ENCODE data around the gene HES1.

The HES1 gene

GRCh38 chr3:194168994-194169393, 33.0 kb downstream of the HES1 start:
- no peak for DNase-seq

DNA sequence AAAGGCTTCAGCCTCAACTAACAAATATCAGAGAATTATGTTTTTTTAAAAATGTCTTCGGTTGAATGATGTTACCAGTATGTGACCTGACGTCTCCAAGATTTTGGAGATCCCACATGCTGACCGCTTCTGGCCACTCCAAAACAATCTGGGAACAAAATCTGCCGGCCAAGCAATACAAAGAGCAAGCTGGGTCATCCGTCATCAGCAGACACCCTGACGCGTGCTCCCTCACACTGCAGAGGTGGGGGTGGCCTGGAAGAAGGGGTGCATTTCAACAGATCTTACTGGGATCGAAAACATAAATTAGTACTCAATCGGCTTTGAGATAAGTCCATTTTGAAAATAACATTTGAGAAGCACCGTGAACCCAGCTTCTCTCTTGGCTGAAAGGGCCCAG, 33.6 kb downstream of the HES1 start:
- no peak for DNase-seq

GRCh38 chr3:194170793-194171192, 34.8 kb downstream of the HES1 start:
- DNase-seq, result no peak

DNA sequence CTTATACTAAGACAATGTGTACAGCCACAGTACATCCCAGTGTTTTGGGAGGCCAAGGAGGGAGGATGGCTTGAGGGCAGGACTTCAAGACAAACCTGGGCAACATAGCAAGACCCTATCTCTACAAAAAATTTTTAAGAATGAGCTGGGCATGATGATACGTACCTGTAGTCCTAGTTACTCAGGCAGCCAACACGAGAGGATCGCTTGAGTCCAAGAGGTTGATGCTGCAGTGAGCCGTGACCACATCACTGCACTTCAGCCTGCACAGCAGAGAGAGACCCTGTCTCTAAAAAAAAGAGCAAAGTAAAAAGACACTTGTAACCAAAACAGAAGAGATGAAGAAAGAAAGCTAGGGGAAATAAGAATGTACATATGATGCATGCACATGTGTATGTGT, 38.5 kb downstream of the HES1 start:
- DNase-seq, result no peak

- DNase-seq, result no peak
Measured at GRCh38 chr3:194174980-194175379, 39.0 kb downstream of the HES1 start.

- DNase-seq, result no peak
Measured at GRCh38 chr3:194176274-194176991, 40.5 kb downstream of the HES1 start.

DNA sequence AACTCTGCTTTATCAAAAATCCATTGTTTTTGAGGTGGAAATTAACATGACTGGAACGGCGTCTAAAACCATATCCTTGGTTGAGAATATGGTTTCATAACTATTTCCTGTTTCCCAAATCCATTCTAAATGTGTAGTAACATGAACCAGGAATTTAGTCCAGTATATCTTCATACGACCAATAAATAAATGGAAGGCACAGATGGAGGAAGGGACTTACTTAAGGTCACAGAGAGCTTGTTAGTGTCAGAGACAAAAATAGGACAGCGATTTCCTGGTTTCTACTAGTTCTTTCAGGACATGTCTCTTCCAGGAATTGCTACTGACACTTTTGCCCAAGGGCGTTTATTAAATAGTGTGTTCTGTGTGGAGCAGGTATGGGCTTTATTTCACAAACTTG, 41.2 kb downstream of the HES1 start:
- DNase-seq, result no peak

DNA sequence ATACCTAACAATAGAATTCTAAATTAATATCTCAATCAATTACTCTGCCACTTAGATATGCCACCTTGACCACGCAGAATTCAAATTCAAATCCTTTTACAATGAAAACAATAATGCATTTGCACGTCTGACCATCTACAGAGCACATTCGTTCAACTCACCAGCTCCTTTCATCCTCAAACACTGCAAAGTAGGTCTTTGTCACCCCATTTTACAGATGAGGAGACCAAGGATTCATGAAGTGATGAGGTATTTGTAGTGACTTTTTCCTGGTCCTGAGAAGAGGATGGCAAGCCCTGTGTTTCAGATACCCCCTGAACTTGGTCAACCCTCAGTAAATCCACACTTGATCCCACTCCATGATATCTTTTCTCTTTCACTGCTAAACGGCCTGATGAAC, 42.2 kb downstream of the HES1 start:
- no peak for DNase-seq

DNA sequence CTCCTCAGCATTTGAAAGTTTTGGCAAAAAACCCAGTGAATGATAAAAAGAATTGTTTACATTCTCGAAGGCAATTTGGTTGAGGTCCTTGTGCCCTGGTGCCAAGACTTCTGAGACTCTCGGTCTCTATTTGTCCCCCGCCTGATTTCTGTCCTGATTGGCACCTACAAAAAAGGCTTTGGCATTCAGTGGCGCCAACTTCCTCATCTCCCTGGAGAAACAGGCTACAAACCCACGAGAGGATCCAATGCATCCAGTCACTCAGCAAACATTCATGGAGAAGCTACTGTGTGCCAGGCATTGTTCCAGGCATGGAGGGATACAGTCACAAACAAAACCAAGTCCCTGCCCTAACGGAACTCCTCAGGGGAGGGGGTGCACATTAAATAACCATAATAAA, 42.7 kb downstream of the HES1 start:
- no peak for DNase-seq

DNA sequence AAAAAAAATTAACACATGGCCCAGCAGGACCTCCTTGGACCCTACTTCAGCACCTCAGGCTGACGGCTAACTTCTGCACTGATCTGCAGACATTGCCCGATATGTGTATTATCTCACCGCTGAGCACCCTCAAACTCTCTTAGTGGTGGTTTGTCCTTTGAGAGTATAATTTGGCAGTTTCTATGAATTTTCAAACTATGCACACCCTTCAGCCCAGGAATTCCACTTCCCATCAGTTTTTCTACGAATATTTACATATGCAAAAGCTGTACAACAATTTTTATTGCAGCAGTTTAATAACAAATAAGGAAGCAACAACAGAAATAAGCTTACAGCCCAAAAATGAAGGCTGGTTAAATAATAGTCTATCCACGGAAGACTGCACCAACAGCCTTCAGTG, 44.6 kb downstream of the HES1 start:
- DNase-seq, result no peak

GRCh38 chr3:194181612-194182529, 45.9 kb downstream of the HES1 start:
- peak; percentile 33 for DNase-seq

DNA sequence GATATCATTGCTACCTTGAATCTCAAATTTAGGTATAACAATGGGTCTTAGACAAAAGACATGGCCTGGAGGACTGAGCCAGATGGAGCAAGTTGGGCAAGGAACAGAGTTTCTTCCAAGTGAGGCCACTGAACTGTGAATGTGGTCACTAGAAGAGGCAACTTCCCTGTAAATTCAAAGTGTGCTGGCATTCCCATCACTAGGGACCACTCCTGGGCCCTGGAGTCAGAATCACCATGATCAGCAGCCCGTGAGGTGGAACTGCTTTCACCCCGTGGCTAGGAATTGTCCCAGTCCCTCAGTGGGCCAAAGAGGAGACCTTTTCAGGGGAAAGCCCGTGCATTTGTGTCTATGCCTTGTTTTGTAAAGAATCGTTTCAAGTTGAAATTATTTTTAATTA, 47.3 kb downstream of the HES1 start:
- no peak for DNase-seq

DNA sequence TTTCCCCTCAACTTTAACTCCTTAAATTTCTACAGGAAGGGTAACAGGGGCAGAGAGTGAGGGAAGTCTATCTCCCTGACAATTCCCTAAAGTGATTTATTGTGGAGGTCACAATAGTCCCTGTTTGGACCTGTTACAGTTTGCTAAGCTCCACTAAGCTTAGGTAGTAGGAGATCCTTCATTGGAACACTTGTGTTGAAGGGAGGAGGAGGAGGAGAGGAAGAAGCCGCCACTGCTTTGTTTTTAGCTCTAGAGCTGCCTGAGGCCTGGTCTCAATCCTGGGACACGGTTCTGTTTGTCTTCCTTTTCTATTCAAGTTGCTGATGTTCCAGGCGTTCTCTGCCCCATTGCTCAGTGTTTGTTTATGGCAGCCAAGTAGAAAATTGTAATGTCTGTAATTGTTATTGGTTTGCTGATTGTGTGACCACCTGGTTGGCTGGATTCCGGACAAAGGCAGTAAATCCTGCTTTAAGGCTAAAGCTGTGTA, 48.4 kb downstream of the HES1 start:
- no peak for DNase-seq

DNA sequence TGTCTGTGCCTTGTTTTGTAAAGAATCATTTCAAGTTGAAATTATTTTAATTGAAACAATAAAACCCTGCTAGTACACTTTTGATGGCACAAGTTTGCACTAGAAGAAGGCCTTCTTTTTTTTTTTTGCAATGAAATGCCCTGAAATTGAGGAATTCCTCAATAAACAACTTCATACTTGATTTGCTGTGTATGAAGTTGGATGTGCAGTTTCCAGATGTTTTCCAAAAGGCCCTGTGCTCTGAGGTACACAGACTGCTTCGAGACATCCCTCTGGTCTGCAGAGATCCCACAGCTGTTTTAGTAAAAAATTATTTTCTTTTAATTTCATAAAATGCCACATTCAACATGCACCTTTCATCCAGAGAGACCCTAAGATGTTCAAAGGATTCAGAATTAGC, 48.9 kb downstream of the HES1 start:
- no peak for DNase-seq

DNA sequence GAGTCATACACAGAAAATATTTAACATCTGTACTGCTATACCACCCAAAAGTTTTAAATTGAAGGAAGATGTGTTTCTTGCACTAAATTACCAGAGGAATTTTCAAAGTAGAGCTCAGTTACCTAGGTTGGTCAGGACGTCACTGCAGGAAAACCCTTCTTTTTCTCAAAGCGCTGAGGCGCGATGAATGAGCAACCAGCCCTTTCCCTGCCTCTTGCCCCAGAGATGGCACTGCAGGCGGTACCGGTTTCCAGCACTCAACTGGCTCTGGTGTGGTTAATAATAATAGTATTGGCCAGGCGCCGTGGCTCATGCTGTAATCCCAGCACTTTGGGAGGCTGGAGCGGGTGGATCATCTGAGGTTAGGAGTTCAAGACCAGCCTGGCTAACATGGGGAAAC, 49.3 kb downstream of the HES1 start:
- no peak for DNase-seq

- DNase-seq, result no peak
Measured at GRCh38 chr3:194187233-194187944, 51.4 kb downstream of the HES1 start.

All from fibroblast of upper back skin (primary cell).